ENCODE results near the gene SPATA20.
A peak's percentile ranks its signal among the peaks of the same experiment; 100 is the strongest.

The SPATA20 gene

GRCh38 chr17:50505591-50506130 lies 41.3 kb upstream of the SPATA20 start:
- TF ChIP-seq, protein P1, sequence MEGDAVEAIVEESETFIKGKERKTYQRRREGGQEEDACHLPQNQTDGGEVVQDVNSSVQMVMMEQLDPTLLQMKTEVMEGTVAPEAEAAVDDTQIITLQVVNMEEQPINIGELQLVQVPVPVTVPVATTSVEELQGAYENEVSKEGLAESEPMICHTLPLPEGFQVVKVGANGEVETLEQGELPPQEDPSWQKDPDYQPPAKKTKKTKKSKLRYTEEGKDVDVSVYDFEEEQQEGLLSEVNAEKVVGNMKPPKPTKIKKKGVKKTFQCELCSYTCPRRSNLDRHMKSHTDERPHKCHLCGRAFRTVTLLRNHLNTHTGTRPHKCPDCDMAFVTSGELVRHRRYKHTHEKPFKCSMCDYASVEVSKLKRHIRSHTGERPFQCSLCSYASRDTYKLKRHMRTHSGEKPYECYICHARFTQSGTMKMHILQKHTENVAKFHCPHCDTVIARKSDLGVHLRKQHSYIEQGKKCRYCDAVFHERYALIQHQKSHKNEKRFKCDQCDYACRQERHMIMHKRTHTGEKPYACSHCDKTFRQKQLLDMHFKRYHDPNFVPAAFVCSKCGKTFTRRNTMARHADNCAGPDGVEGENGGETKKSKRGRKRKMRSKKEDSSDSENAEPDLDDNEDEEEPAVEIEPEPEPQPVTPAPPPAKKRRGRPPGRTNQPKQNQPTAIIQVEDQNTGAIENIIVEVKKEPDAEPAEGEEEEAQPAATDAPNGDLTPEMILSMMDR (IDR thresholded peaks at IDR 0.05; ENCODE audit: extremely low read depth, missing control alignments): no peak
- DNase-seq (ENCODE audit: low spot score): no peak

DNA sequence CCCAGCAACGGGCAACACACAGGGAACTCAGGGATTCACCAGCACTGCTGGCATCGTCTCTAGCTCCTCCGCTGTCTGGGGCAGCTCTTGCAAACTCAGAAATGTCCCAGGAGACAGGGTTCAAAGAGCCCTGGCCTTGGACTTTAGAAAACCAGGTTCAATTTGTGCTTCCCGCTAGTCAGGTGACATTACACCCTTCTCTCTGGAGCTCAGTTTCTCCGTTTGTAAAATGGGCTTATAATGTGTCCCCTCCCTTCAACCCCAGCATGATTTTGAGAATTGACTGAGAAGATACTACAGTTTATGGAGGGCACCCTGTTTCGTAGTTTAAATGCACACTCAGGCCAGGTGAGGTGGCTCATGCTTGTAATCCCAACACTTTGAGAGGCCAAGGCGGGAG lies 40.7 kb upstream of the SPATA20 start:
- no peak for DNase-seq (ENCODE audit: low spot score)
- TF ChIP-seq, protein P1 (IDR thresholded peaks at IDR 0.05; ENCODE audit: extremely low read depth, missing control alignments): no peak

DNA sequence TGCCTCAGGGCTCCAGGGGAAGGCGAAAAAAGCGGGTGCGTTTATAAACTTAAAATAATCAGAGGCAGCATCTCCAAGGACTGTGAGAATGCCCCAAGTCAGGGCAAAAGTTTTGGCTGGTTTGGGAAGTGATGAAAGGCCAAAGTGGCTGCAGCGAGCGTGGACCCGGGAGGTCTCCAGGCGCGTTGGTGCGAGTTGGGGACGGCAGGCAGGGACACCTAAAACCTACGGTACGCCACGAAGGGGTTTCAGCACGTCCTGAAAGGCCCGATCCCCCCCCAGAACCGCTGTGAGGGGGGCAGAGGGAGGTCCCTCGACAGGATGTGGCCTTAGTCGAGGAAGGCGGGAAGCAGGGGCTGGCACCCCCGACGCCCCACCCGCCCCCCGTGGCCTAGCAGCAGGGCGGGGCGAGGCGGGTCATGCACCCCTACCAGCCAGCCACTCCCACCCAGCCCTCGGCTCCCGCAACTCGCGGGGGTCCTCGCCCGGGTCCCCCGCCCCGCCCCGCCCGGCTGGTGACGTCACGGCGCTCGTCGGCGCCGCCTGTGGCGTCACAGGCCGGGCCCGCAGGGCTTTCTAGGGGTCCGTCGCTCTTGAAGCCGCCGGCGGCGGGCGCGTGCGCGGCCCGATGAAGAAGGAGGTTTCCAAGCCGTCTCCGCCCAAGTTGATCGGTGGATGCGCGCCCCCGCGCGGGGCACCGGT lies 39.0 kb upstream of the SPATA20 start, which contains the start of gene MYCBPAP:
MYCBPAP (plus strand) TSS at position 569 of the 702 bp plus-strand sequence. CDS start 236 bp downstream, outside the sequence.
- DNase-seq (ENCODE audit: low spot score): peak; percentile 91
- TF ChIP-seq, protein P1 (IDR thresholded peaks at IDR 0.05; ENCODE audit: extremely low read depth, missing control alignments): no peak

DNA sequence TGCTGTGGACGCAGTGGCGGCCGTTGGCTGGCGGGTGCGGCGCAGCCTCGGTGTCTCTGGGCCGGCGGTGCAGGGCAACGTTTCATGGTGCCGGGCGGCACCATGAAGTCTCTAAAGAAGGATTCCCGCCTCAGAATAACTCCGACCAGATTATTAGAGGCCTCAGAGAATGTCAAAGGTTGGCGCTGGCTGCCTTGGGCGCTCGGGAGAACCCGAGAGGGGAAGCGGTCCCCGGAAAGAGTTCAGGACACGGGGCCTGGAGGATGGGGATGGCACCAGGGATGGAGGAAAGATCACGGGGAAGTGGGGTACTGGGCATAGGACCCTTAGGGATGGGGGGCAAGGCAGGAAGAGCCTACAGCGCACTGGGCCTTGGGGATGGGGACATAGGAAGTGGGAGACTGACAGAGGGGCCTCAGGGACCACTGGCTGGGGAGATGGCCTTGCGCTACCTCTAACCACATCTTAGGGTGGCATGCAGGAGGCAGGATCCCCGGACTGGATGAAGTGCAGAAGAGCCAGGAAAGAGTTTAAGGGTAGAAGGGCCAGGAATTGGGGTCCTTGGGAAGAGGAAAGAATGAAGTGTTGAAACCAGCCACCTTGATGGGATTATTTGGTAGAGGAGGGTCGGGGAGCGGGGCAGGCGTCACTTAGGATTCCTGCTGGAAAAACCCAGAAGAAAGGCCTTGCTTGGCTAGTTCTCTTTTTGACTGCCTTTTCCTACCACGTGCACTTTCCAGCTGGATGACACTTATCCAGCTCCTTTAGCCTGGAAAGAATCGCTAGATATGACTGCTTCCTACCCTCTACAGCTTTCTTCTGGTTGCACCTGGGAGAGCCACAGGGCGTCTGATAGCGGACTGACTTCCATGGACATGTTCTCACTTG lies 38.2 kb upstream of the SPATA20 start:
- DNase-seq (ENCODE audit: low spot score): no peak
- TF ChIP-seq, protein P1 (IDR thresholded peaks at IDR 0.05; ENCODE audit: extremely low read depth, missing control alignments): no peak

GRCh38 chr17:50511058-50511457 lies 35.9 kb upstream of the SPATA20 start:
- TF ChIP-seq, protein P1 (IDR thresholded peaks at IDR 0.05; ENCODE audit: extremely low read depth, missing control alignments): no peak
- DNase-seq (ENCODE audit: low spot score): peak; percentile 90

DNA sequence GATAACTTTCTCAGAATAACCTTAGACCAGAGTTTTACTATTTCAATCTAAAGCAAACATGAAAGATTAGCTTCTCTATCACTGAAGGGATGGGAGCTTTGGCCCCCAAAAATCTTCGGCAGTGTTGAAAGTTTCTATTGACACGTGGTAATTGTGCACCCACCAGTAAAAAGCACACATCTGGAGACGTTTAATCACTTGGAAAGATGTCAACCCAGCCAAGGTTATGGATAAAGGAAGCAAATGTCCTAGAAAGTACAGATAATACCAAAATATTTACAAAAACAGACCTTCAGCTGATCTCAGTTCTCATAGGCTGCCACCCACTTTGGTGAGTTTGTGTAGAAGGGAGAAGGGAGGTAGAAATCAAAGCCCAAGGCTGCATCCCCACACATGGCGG lies 33.5 kb upstream of the SPATA20 start:
- no peak for DNase-seq (ENCODE audit: low spot score)
- TF ChIP-seq, protein P1 (IDR thresholded peaks at IDR 0.05; ENCODE audit: extremely low read depth, missing control alignments): no peak

GRCh38 chr17:50514388-50514787 lies 32.6 kb upstream of the SPATA20 start:
- TF ChIP-seq, protein P1 (IDR thresholded peaks at IDR 0.05; ENCODE audit: extremely low read depth, missing control alignments): no peak
- DNase-seq (ENCODE audit: low spot score): no peak

Data from GM20000 (cell line).